Spinal cord (tissue), 10 donors: ENCODE results near the gene NEAT1. TPM values are rescaled to one million over a fixed set of nuclear protein-coding genes. Genes with fewer than 3 reads are reported as not detected.

ENCODE experiments used
- DNase-seq, 6 donors: peaks; one replicate each; pipeline versions ENCODE4 v3.0.0 to v3.0.0-alpha.2; 2013 to 2015; ENCODE audit warnings: low spot score in 6 of 6, low read depth in 4 of 6
- H3K27ac ChIP-seq: one replicate; pipeline ENCODE4 v1.5.1; 2013; ENCODE audit warnings: low read depth, low read length, control low read depth
- H3K27me3 ChIP-seq: one replicate; pipeline ENCODE4 v1.6.1; 2013; ENCODE audit warnings: low read length; ENCODE audit not compliant: control insufficient read depth, insufficient read depth
- H3K36me3 ChIP-seq: one replicate; pipeline ENCODE4 v1.6.1; 2013; ENCODE audit warnings: low read length; ENCODE audit not compliant: control insufficient read depth, insufficient read depth
- H3K4me1 ChIP-seq: one replicate; pipeline ENCODE4 v1.6.1; 2013; ENCODE audit warnings: low read length; ENCODE audit not compliant: control insufficient read depth, insufficient read depth
- H3K4me3 ChIP-seq: one replicate; pipeline ENCODE4 v1.5.1; 2013; ENCODE audit warnings: low read depth, low read length, control low read depth
- H3K9me3 ChIP-seq: one replicate; pipeline ENCODE4 v1.6.1; 2013; ENCODE audit warnings: low read length; ENCODE audit not compliant: control insufficient read depth, insufficient read depth
- WGBS: methylation state at CpG from one replicate; pipeline ENCODE4 v1.1.5; 2013; ENCODE audit warnings: missing lambda C conversion rate; ENCODE audit not compliant: insufficient coverage; 5-methylcytosine and 5-hydroxymethylcytosine counted together
- polyA plus RNA-seq, 2 donors: library from polyadenylated mRNA; unstranded; fragments of 120-200 nt; gene quantifications; one replicate each; pipeline ENCODE4 v1.2.1, GENCODE V29; 2013; ENCODE audit not compliant: insufficient read length in 2 of 2
- total RNA-seq, 2 donors: library from RNA; depleted of rRNA in 1 of 2; stranded (reverse); fragments of 120-200 nt in 1 of 2; fragments of >200 nt in 1 of 2; gene quantifications; one replicate each; pipeline versions ENCODE4 v1.2.3 to v1.2.4, GENCODE V29; 2013 to 2014
- donor health status: healthy.

The NEAT1 gene
- total and polyA plus RNA-seq, 4 donors: 27.4 to 73.6 (median 63.7) TPM

DNA sequence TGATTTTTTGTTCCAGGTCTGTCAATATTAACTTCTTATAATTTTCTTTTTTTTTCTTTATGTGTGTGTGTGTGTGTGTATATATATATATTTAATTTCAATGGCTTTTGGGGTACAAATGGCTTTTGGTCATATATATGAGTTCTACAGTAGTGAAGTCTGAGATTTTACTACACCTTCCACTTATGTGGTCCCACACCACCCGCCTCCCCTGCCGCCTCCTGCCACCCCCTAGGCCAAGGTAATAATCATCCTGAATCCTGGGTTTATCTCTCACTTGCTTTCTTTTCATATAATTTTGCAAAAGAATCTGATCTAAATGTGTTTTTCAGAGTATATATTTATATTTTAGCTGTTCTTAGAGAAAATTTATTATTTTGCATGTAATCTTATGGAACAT lies 11.1 kb downstream of the NEAT1 start:
- no CpG with 5 or more reads among the region's 2 CpGs for WGBS

GRCh38 chr11:65434057-65434666 lies 11.6 kb downstream of the NEAT1 start:
- peaks cover 9% of the 10 kb centered on the region for H3K36me3 ChIP-seq

More for the DNA sequence above, 11.1 kb downstream of the NEAT1 start:
- H3K4me3 ChIP-seq: no peak overlapping the region
- DNase-seq: no peak
- no peaks in the 10 kb centered on the region for H3K27me3 ChIP-seq
- no peaks in the 10 kb centered on the region for H3K9me3 ChIP-seq
- peaks cover 9% of the 10 kb centered on the region for H3K36me3 ChIP-seq
- no peak overlapping the region for H3K27ac ChIP-seq
- peaks cover 8% of the 10 kb centered on the region for H3K4me1 ChIP-seq

DNA sequence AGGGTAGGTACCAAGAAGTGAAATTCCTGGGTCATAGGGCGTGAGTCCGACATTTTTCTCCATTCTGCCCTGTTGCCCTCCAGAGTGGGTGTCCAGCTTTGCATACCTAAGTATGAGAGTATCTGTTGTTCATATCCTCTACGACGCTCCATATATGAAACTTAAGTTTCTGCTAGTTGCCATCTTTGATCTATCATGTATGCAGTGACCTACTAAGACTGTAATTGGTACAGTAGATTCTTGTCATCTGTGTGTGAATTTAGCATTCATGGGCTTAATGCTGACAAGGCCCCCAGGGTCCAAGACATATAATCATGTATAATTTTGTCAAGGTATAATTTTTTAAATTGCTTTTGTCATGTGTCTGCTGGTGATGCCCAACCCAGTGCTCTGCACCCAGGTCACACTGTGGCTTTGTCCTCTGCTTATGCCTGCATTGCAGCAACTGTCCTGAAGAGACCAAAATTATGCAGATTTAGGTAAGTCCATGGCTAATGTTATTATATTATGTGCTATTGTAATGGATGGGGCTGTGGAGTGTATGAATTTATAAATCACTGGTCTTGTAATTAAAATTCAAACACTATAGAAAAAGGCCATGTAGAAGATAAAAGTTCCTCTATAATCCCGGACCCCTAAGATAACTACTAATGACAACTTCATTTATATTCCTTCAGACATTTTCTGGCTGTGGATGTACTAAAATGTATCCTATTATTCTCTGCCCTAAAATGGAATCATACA lies 12.2 kb downstream of the NEAT1 start:
- Histone ChIP-seq H3K4me1 (peaks cover 4% of the 10 kb centered on the region), H3K36me3 (peaks cover 9% of the 10 kb centered on the region), H3K9me3 (no peaks in the 10 kb centered on the region), H3K4me3 (no peak overlapping the region), H3K27me3 (no peaks in the 10 kb centered on the region), H3K27ac (no peak overlapping the region)
- DNase-seq: no peak
- whole genome bisulfite sequencing: 88% methylated on average over 2 of the region's 5 CpGs

More at GRCh38 chr11:65434057-65434666, 11.6 kb downstream of the NEAT1 start:
- DNase-seq: no peak
- H3K4me1 ChIP-seq: peaks cover 7% of the 10 kb centered on the region
- no peaks in the 10 kb centered on the region for H3K9me3 ChIP-seq
- H3K4me3 ChIP-seq: no peak overlapping the region
- H3K27me3 ChIP-seq: no peaks in the 10 kb centered on the region
- no CpG with 5 or more reads among the region's 6 CpGs for WGBS
- no peak overlapping the region for H3K27ac ChIP-seq

GRCh38 chr11:65435411-65435931 lies 12.9 kb downstream of the NEAT1 start:
- H3K27ac ChIP-seq: no peak overlapping the region
- H3K9me3 ChIP-seq: no peaks in the 10 kb centered on the region
- H3K27me3 ChIP-seq: no peaks in the 10 kb centered on the region
- H3K4me3 ChIP-seq: no peak overlapping the region
- H3K36me3 ChIP-seq: peaks cover 7% of the 10 kb centered on the region
- no peak for DNase-seq
- no peaks in the 10 kb centered on the region for H3K4me1 ChIP-seq
- 85% methylated on average over 7 of the region's 9 CpGs for WGBS

DNA sequence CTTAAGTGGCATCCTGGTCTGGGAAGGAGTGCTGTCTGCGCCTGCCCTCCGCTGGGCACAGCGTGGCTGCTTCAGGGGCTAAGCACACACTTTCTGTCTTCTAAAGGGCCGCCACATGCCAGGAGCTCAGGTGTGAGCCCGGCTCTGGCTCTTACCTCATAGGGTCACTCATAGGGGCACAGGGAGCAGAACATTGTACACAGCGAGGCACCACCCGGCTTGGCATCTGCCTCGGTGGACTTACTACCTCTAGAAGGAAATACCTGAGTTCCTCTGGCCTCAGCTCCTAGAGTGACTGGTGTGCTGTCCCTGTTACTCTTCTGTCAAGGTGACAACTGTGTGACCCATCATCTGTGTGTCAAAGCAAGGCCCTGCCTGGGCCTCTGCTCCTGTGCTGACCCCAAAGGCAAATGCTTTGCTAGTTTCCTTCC lies 13.4 kb downstream of the NEAT1 start:
- WGBS: 89% methylated on average over 8 of the region's 8 CpGs
- H3K27ac ChIP-seq: no peak overlapping the region
- DNase-seq: no peak

DNA sequence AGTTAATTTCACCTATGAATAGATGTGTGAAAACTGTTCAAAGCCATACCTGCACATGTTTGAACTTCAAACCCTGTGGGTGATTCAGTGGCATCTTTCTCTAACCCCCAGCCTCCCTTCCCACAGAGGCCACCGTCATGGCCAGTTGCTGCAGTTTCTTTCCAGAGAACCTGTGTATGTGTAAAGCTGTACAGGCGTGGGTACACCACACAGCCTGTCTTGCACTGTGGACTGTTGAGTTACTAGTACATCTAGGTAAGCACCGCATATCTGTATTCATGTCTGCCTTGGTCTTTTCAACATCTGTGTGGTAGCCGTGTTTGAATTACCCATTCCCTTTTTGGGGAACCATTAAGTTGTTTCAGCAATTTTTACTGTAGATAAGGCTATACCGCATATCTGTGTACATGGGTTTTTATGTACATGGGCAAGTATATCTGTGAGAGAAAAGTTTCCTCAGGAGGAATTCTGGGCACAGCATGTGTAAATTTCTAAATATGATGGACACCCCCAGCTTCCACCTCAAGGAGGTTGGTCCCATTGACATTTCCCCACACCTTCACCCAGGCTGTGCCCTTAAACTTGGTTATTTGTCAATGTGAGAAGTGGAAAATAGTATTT lies 13.9 kb downstream of the NEAT1 start:
- Histone ChIP-seq H3K4me1 (no peaks in the 10 kb centered on the region), H3K27ac (no peak overlapping the region), H3K27me3 (no peaks in the 10 kb centered on the region), H3K36me3 (peaks cover 7% of the 10 kb centered on the region), H3K4me3 (no peak overlapping the region), H3K9me3 (no peaks in the 10 kb centered on the region)
- no peak for DNase-seq
- WGBS: 97% methylated on average over 3 of the region's 5 CpGs

More for the DNA sequence above, 13.4 kb downstream of the NEAT1 start:
- H3K36me3 ChIP-seq: peaks cover 7% of the 10 kb centered on the region
- H3K4me3 ChIP-seq: no peak overlapping the region
- H3K27me3 ChIP-seq: no peaks in the 10 kb centered on the region
- no peaks in the 10 kb centered on the region for H3K4me1 ChIP-seq
- no peaks in the 10 kb centered on the region for H3K9me3 ChIP-seq

- no peaks in the 10 kb centered on the region for H3K27me3 ChIP-seq
- H3K9me3 ChIP-seq: no peaks in the 10 kb centered on the region
- no peak for DNase-seq
- peaks cover 11% of the 10 kb centered on the region for H3K36me3 ChIP-seq
- no peak overlapping the region for H3K27ac ChIP-seq
- H3K4me3 ChIP-seq: no peak overlapping the region
- WGBS: 89% methylated on average over 14 of the region's 14 CpGs
- no peaks in the 10 kb centered on the region for H3K4me1 ChIP-seq
These were observed 15.0 kb downstream of the NEAT1 start for GRCh38 chr11:65437436-65438227.

DNA sequence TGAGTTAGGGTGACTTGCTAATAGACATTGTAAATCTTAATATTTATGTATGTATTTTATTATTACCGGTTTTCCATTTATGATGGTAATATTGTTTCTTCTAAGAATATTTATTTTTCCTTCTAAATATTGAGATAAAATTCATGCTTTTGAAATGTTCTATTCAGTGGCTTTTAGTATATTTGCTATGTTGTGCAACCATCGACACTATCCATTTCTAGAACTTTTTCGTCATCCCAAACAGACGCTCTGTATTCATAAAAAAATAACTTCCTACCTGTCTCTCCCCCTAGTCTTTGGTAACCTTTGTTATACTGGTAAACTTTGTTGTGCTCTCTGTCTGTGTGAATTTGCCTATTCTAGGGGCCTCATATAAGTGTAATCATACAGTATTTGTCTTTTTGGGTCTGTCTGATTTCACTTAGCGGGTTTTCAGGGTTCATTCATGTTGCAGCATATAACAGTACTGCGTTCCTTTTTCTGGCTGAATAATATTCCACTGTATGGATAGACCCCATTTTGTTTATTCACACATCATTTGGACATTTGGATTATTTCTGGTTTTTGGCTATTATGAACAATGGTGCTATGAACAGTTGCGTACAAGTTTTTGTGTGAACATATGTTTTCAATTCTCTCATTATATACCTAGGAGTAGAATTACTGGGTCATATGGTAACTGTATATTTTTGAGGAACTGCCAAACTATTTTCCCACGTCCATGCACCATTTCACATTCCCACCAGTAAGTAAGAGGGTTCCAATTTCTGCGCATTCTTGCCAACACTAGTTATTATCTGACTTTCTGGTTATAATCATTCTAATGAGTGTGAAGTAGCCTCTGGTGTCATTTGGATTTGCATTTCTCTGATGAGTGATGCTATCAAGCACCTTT lies 15.9 kb downstream of the NEAT1 start:
- Histone ChIP-seq H3K4me3 (no peak overlapping the region), H3K27me3 (no peaks in the 10 kb centered on the region), H3K36me3 (peaks cover 12% of the 10 kb centered on the region), H3K27ac (no peak overlapping the region), H3K4me1 (no peaks in the 10 kb centered on the region), H3K9me3 (no peaks in the 10 kb centered on the region)
- WGBS: no CpG with 5 or more reads among the region's 9 CpGs
- DNase-seq: no peak
